ENCODE results near the gene MESP1. TPM values are rescaled to one million over a fixed set of nuclear protein-coding genes. Genes with fewer than 3 reads are reported as not detected.

MESP1 gene
- total and polyA plus RNA-seq, 2 of the 13 experiments (the other 11 are each of a cell fraction or from before 2014, with no cell fraction given): not detected

GRCh38 chr15:89794627-89795241 lies 43.7 kb upstream of the MESP1 start:
- FAIRE-seq (no peak), DNase-seq (ENCODE audit: low spot score) (no peak), ATAC-seq (no peak)
- in situ Hi-C loops (cut with HindIII; ENCODE audit: extremely low pct_ligation_motif_present, low pct_unique_long_range_greater_than_20kb) (no loop called here), intact Hi-C loops (cut with micrococcal nuclease; ENCODE audit: unreplicated experiment) (no loop called here)
- Histone ChIP-seq H3K9ac (ENCODE audit: insufficient read depth, low read depth, low read length) (no peak overlapping the region), H3K79me2 (ENCODE audit: insufficient read depth, low read length) (no peaks in the 10 kb centered on the region), H3K36me3 (replicated peaks in 1 of 2; ENCODE audit: control insufficient read depth in 1 of 2, insufficient read depth in 2 of 2, low read length in 2 of 2) (peaks cover 31 to 69% of the 10 kb centered on the region in 2 experiments), H3K4me2 (ENCODE audit: low read depth, low read length) (no peak overlapping the region), H3K27me3 (ENCODE audit: control insufficient read depth in 1 of 2, insufficient read depth in 2 of 2, low read length in 2 of 2) (no peaks in the 10 kb centered on the region), H4K20me1 (ENCODE audit: insufficient read depth, low read length) (no peaks in the 10 kb centered on the region), H2AFZ (ENCODE audit: low read length) (no peak overlapping the region), H3K4me3 (replicated peaks in 1 of 3; ENCODE audit: insufficient read depth in 1 of 3, low read depth in 2 of 3, low read length in 3 of 3) (no peak overlapping the region), H3K27ac (ENCODE audit: extremely low read length, insufficient read depth, low read length) (no peak overlapping the region), H3K9me3 (ENCODE audit: low read length) (no peaks in the 10 kb centered on the region), H3K4me1 (ENCODE audit: insufficient read depth, low read length) (peaks cover 17% of the 10 kb centered on the region)
- no TSS peak for BruUV-seq (replicated peaks)
- WGBS (ENCODE audit: low lambda C conversion rate): 67% methylated on average over 5 of the region's 5 CpGs
- TF ChIP-seq SNAPC2 (CRISPR knock-in tag; IDR thresholded peaks at IDR 0.05) (no peak), ZNF770 (CRISPR knock-in tag; IDR thresholded peaks at IDR 0.05) (peak; percentile 57; the same call in 1 of the 2 replicates), CEBPB (IDR thresholded peaks at IDR 0.05; ENCODE audit: borderline replicate concordance, low read depth, low read length) (peak; percentile 57; the same call in 1 of the 2 replicates), ZNF234 (CRISPR knock-in tag; conservative IDR thresholded peaks at IDR 0.05) (no peak), FOXA3 (CRISPR knock-in tag; IDR thresholded peaks at IDR 0.05) (0 out of 2 replicates have a peak, but pooled peaks have one; percentile 8)
- ChIA-PET POLR2A (interaction anchor here (1.0 to 1.9 kb wide), 3 partner anchors 10 to 20 kb away, joined by 6 to 12 read pairs (median 7); partner anchors contain the start of gene ANPEP), CTCF (ENCODE audit: low intra/inter-chr PET ratio, low total read pairs) (no interaction called here)

All from HepG2 (cell line).